Right ventricle myocardium superior (tissue), 1 donor: ENCODE data around the gene PPFIA4. TPM values are rescaled to one million over a fixed set of nuclear protein-coding genes. Genes with fewer than 3 reads are reported as not detected.

Source experiments
- ATAC-seq: fragments of 200-7000 bp; cut with Tn5 transposase; one replicate; pipeline ENCODE4 v1.9.1; 2020; ENCODE audit warnings: mild to moderate bottlenecking; ENCODE audit not compliant: poor library complexity
- DNase-seq: peaks from one replicate; pipeline ENCODE4 v3.0.0-alpha.2; 2020
- intact Hi-C: fragments of 100-400 bp; cut with DNase I; formaldehyde crosslinking; loops from one replicate; pipeline ENCODE4 v1.11.2; 2022
- total RNA-seq: library from RNA; stranded (reverse); fragmentation: NEBNext Ultra II Directional; extraction: Animal tissue kit (Norgen Biotek cat#: 25700); gene quantifications from one replicate; pipeline ENCODE4 v1.2.1, GENCODE V29; 2021
- donor health status: DM: no; HTN: yes; CAD: no; lungs with severe emphysema.

The PPFIA4 gene
- total RNA-seq, 1 donor from 2014 or later: 19.3 TPM

DNA sequence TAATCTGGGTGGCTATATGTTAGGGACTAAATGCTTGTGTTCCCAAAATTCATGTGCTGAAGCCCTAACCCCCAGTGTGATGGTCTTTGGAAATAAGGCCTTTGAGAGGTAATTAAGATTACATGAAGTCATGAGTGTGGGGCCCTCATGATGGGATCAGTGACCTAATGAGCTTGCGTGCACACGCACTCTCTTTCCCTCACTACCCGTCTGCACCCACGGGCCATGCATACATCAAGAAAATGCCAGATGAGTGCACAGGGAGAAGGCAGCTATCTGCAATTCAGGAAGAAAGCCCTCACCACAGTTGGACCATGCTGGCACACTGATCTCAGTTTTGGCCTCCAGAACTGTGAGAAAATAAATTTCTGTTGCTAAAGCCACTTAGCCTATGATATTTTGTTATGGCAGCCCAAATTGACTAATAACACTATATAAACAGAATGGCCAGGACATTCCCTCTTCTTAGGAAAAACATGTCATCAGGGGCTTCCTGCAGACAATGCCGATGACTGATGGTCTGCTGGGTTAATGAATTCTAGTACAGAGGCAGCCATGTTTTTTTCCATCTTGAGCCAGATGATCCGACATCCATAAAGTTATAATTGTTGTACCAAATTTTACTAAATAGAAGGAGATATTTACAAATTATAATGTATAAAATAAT, 77.7 kb downstream of the PPFIA4 start:
- intact Hi-C loops: loop anchor here (5.0 kb wide), 1 partner anchor 57 kb away; no protein-coding TSS in a partner anchor
- ATAC-seq (no peak), DNase-seq (no peak)

DNA sequence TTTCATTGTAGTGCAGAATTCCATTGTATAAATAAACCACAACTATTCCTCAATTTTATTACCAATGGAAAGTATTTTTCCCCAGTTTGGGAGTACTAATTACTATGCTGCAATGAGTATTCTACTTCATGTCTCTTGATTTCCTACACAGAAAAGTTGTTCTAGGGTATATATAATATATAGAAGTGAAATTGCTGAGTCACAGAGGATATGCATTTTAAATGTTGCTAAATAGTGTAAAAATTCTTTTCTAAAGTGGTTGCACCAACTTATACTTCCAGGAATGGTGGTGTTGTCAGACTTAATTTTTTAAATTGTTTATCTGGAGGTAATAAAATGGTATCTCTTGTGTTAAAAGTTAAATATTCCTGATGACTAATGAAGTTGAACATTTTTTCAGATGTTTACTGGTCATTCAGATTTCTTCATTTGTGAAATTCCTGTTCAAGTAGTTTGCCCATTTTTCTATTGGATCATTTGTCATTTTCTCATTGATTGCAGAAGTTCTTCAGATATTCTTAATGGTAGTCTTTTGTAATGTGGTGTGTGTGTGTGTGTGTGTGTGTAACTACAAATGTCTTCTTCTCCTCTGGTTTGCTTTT, 78.6 kb downstream of the PPFIA4 start:
- no peak for DNase-seq
- intact Hi-C loops: loop anchor here (5.0 kb wide), 1 partner anchor 58 kb away; no protein-coding TSS in a partner anchor
- ATAC-seq: no peak

DNA sequence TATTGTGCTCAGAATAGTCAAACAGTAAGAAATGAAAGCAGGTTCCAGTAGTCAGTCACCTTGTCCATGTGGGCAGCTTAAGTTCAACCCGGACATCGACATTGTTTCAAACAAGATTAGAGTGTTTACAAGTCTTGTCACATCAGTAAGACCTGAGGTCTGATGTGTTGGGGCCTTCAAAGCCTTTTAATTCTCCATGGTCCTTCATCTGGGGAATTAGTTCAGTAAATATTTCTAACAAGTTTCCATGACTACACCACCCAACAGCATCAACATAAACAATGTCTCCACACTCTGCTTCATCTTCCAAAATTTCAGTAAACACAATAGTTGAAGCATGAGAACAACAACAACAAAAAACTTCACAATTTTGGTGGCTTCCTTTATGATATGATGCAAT, 86.2 kb downstream of the PPFIA4 start:
- ATAC-seq (no peak), DNase-seq (no peak)
- intact Hi-C loops: no loop called here

DNA sequence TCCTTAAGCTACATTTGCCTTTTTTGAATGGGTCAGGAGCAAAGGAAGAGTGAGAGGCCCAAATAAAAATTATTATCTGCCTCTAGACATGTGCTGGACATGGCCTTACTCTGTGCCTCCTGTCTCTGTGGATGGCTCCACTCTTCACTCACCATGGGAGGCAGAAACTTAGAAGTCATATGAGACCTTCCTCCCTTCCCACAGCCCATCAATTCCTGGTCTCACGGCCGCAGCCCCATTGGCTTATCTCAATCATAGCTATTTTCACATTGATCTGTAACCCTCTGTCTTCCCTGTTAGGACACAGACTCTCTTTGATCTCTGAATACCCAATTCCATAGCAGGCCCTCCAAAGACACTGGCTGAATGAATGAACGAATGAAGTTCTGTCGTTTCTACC, 87.0 kb downstream of the PPFIA4 start:
- no peak for ATAC-seq
- DNase-seq: no peak
- intact Hi-C loops: no loop called here

DNA sequence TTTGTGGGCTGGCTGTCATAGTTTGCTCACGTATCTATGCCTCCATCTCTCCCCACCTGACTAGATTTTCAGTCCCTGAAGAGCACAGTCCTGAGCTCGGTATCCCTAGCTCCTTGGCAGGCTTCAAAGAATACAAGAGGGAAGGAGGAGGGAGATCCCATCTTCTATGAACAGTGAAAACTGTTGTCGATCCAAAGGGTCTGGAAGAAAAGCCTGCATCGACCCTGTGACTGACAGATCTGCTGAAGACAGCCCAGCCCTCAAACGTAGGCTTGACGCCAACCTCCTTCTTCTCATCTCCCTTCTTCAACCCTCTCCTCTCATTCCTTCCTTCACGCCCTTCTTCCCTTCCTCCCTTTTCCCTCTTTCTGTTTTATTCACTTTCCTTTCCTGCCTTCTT, 87.9 kb downstream of the PPFIA4 start:
- no peak for ATAC-seq
- intact Hi-C loops: no loop called here
- no peak for DNase-seq

DNA sequence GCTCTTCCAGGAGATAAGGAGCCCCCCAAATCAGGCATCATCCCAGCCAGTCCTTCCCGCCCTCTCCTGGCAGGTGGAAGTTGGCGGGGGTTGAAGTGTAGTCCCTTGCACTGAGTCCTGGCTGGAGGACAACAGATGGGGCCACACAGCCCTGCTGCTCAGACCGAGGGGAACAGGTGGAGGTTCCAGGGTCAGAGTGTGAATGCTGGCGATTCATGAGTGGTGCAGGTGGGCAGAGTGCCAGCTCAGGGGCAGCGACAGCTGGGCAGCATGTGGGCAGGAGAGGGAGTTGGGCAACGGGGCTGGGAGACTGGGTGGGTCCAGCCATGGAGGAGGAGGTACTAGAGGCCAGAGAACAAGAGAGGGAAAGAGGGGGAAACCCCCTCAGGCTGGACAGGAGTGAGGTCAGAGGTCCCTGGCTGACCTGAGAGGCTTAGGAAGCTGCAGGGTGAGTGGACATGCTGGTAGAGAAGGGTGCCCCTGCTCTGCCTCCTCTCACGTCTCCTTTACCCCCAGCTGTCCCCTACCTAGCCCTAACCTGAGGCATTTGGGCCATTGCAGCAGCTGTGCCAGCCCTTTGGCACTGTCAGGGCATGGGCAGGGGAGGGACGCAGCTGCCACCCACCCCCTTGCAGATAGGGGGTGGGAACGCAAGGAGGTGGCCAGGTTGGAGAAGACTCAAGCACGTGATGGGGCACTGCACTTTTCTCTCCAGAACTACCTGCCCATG, 90.0 kb downstream of the PPFIA4 start:
- no peak for DNase-seq
- intact Hi-C loops: loop anchor here (5.0 kb wide), 1 partner anchor 56 kb away; no protein-coding TSS in a partner anchor
- ATAC-seq: no peak

DNA sequence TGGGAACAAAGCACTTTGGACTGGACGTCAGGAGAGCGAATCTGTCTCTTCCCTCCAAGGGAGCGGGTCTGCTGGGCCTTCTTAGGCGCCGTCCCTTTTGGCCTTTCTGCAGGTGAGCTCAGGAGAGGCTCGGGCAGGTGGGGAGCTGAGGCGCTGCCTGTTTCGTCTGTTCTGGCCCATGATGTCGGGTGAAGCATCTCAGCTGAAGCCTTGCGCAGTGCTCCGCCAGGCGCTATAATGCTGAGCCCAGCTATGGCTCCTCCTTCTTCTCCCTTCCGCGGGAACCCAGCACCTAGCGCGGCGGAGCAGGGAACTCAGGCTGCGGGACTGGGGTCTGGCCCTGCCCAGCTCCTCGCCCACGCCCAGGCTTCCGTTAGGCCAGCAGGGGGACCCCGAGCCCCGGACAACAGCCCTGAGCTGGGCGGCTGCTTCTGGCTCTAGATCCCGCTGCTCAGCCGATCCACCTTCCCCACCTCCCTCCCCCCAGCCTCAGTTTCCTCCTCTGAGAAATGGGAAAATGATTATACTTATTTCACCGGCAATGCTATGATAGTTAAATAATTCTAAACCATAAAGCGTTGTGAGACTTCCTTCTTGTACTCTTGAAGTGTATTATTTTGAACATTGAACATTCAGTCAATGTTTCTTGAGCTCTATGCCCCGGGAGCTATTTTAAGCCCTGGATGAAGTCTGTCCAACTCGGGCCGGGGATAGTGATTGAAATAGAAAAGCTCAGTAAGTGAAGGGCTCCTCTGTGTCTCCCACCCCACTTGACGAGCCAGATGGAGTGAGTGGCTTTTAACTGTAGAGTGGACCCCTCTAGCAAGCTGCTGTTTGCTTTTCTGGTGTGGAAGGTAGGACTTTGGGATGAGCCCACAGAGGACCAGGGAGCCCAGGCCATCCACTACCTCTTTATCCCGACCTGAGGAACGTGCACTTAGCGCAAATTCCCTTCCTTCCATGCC, 91.6 kb downstream of the PPFIA4 start:
- intact Hi-C loops: loop anchor here (2.0 to 5.0 kb wide), 2 partner anchors 54 to 97 kb away; no protein-coding TSS in a partner anchor
- ATAC-seq (peak; percentile 98), DNase-seq (peak; percentile 87)

DNA sequence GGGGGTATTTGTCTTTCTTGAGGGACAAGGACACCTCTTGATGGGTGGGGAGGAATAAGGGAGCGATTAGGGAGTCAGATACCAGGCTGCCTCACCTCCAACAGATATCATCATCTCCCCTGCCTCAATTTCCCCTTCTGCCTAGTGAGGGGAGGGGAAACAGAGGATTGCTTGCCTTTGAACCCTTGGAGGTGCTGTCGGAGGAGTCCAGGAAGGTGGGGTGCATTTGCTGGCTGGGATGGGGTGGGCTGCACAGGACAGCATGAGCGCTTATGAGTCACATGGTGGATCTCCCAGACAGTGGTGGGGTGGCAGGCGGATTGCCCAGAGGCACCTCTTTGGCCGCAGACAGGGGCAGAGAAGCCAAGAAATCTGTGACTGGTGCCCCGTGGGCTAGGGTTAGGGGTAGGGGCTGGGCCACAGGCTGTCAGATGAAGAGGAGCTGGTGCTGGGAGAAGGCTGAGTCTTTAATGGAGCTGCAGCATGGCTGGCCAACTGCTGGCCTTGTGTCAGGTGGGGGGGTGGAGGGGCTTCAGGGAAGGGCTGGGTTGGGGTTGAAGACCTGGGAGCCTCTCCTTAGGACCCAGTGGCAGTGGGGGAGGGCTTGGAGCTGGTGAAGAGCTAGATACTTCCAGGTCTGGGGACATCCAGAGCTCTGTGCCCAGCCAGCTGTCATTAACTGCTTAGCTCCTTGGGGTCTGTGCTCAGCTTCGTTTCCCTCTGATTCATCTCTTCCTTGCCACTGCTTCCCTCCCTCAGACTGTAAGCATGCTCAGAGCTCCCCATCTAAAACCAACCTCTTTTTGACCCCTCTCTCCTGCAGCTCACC, 94.2 kb downstream of the PPFIA4 start:
- intact Hi-C loops: no loop called here
- ATAC-seq (no peak), DNase-seq (no peak)

DNA sequence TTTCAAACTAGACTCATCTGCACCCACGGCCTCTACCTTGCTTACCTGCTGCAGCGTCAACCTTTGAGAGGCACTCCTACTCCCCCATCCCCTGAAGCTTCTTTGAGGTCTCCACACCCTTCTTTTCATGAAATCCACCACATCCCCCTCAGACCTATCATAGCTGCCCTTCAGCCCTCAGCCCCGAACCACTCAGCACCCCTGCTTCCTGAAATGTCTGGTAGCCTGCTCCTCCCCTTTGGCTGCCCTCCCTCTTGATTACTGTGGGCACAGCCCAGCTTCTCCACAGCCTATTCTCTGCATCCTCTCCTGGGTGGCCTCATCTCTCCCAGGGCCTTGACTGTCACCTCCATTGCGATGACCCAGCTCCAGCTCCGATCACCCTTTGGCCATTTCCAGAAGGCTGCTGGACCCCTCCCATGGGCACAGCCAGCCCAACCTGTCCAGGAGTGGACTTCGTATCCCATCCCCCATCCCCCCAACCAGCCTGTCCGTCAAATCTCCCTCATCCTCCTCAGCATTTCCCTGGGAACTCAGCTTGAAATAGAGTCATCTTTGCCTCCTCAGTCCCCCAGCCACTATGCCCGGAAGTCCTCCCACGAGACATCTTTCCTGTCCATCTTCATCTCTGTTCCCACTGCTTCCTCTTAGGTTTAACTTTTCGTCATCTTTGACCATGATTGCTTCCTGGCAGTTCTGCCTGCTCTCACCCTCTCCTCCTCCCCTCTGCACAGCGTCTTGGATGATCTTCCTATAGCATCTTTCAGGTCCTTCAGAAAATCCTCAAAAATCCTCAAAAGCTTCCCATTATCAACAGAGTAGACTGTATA, 95.1 kb downstream of the PPFIA4 start:
- intact Hi-C loops: no loop called here
- DNase-seq (no peak), ATAC-seq (no peak)

DNA sequence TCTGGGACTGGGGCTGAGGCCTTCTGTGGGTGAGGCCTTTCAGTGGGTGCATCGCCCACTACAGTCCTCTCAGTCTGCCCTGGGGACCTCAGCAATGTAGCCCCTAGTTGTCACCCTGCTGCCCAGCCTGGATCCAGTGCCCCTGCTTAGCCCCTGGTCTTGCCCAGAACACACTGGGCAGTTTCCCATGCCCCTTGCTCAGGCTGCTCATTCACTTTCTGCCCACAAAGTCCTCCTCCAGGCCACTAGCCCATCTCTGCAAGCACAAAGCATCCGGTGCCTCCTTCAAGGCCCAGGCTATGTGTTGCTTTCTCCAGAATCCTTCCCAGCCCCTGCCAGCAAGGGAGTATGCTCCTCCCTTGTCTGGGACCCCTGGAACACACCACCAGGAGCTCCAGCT, 95.9 kb downstream of the PPFIA4 start:
- no peak for DNase-seq
- ATAC-seq: no peak
- intact Hi-C loops: no loop called here

DNA sequence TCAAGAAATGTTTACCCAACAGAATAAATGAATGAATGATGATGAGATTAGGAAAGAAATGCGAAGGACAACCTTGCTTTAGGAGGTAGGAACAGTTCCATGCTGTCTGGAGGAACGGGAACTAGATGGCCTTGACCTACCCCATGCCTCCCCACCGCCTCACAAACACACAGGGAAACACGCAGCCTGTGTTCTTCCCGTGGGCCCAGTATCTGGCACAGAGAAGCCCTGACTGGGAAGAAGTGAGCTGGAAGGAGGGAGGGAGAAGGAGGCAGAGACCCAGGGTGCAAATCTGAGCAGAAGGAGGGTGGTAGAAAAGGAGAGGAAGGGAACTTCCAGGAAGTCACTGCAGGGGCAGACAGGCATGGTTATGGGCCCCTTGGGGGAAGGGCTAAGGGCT, 97.7 kb downstream of the PPFIA4 start:
- intact Hi-C loops: no loop called here
- DNase-seq (no peak), ATAC-seq (no peak)

DNA sequence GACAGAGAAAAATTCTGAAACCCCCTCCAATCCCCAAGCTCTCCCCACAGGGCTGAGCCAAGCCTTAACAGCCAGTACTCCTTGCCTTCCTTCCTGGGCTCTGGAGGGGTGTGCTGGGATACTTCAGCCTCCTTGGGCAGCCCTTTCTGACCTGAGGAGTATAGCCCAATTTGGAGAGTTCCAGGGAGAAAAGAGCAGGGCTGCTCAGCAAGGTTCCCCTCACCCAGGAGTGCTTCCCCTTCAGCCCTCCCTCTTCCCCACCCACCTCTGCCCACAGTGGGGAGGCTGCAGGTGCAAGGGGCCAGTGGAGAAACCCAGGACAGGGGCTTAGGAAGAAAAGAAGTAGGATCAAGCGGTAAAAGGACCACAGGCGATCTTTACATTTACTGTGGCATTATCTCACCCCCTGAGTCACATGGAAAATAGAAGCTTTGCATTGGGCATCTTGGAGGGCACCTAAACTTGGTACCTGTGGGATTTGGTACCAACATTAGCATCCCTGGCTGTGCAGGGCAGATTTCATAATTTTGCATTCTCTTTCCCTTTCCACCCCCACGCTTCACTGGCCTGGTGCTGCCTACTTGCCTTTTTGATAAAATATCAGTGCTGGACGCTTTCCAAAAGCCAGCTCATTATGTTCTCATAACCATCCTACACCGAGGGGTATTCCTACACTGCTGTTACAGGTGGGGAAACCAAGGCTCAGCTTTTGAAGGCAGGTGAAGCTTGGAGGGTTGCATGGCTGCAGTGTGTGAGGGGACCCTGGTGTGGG, 98.4 kb downstream of the PPFIA4 start:
- intact Hi-C loops: no loop called here
- ATAC-seq (no peak), DNase-seq (no peak)

DNA sequence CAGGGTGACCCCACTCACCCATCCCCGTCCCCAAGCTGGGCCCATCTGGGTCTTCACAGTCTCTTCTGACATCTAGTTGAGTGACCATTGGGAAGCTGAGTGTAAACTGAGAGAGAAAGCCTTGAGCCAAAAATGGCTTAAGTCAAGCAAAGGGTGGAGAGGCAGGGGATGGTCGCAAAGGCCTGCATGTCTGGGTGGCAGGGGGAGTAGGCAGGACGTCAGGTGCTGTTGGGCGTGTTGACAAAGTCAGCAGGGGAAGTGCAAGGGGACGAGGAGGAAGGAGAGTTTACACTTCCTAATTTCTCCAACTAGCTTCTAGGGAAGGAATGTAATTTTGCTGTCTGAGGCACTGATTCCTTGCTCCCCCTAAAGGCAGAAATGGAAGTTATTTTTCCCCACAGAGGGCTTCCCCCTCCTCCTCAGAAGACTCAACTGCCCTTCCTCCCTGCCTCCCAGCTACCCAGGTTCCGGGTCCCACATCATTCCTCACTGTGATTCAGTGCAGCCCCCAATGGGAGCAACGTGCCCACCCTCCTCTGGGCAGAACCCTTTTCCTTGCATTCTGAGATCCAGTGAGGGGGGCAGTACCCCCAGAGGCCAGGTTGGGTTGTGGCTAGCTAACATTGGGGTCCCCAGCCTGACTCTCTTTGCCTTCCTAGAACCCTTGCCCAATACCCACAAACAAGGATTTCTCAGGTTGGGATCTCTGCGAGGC, 100.0 kb downstream of the PPFIA4 start:
- intact Hi-C loops: no loop called here
- ATAC-seq: no peak
- DNase-seq: no peak

DNA sequence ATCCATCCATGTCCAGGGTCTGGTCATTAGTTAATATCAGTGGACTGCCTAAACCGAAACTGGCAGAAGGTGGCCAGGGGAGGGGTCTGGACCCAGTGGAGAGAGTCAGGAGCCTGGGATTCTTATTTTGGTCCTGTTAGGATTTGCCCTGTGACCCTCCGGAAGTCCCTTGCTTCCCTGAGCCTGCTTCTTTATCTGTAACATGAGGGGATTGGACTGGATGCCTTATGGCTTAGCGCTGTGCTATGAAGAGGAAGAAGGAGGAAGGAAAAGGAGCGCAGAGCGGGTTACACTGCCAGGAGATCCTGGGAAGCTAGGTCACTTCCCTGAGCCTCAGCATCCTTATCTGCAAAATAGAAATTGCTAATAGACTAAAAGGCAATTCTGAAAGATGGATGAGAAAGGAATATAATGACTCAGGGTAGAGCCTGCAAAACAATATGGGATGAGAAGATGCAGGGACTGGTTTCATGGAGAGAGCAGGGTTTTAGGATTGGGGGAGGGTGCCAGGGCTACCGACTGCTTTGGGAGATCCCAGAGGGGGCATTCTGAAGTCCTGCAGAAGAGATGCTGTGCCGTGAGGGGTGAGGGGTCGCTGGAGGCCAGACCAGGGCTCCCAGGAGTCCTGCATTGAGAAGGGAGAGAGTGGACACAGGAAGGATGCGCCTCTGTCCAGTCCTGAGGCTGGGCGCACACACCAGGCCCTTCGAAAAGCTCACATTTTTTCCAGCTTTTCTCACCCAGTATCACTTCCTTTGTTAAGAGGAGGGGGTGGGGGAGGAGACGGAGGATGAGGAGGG, 100.8 kb downstream of the PPFIA4 start:
- DNase-seq (no peak), ATAC-seq (no peak)
- intact Hi-C loops: no loop called here
